Panc1 (cell line): ENCODE results near the gene MICALL2. TPM values are rescaled to one million over a fixed set of nuclear protein-coding genes. Genes with fewer than 3 reads are reported as not detected.

Experiments
- ATAC-seq: fragments of 200-7000 bp; cut with Tn5 transposase; 2 replicates; pipeline ENCODE4 v1.9.1; 2020; ENCODE audit warnings: mild to moderate bottlenecking, moderate library complexity
- BruUV-seq: library from RNA; stranded (reverse); fragments of 400-500 nt; replicated peaks from 2 replicates; lab custom pipeline; 2021; lab: Mats Ljungman, UMichigan
- CTCF ChIA-PET: fragments of 300-600 bp; sonication (Branson Sonifier 250); formaldehyde crosslinking; loops from one replicate; lab custom pipeline; 2022; ENCODE audit warnings: antibody characterized with exemption; lab: Charles Lee
- POLR2A ChIA-PET: fragments of 300-600 bp; sonication (Branson Sonifier 250); formaldehyde crosslinking; loops from one replicate; lab custom pipeline; 2022; ENCODE audit warnings: antibody characterized with exemption; lab: Charles Lee
- DNase-seq: peaks from one replicate; pipeline ENCODE4 v3.0.0-alpha.2; 2010; ENCODE audit warnings: low read depth, low spot score
- H3K27ac ChIP-seq: 2 replicates; pipeline ENCODE4 v1.5.1; 2011; ENCODE audit warnings: mild to moderate bottlenecking, low read length, inconsistent platforms
- H3K27me3 ChIP-seq: fragments of 200-500 bp; sonication (Bioruptor generic); 2 replicates; pipeline ENCODE4 v1.6.0; 2014; ENCODE audit warnings: low read length, inconsistent platforms; ENCODE audit not compliant: control insufficient read depth, insufficient read depth
- H3K36me3 ChIP-seq: fragments of 200-500 bp; sonication (Bioruptor generic); 2 replicates; pipeline ENCODE4 v1.5.1; 2014; ENCODE audit warnings: inconsistent platforms, mild to moderate bottlenecking, low read length, moderate library complexity; ENCODE audit not compliant: control insufficient read depth, insufficient read depth
- H3K4me1 ChIP-seq: 2 replicates; pipeline ENCODE4 v1.5.1; 2011; ENCODE audit warnings: inconsistent platforms, mild to moderate bottlenecking, low read length, moderate library complexity; ENCODE audit not compliant: control insufficient read depth, insufficient read depth
- H3K4me3 ChIP-seq, 2 experiments: 2 replicates each; pipeline ENCODE4 v1.5.1; 2011 to 2012; ENCODE audit warnings: low read depth in 2 of 2, low read length in 2 of 2, mild to moderate bottlenecking in 2 of 2, inconsistent platforms in 1 of 2, moderate library complexity in 1 of 2
- H3K9me3 ChIP-seq: fragments of 200-500 bp; sonication (Bioruptor generic); 2 replicates; pipeline ENCODE4 v1.5.1; 2014; ENCODE audit warnings: low read depth, mild to moderate bottlenecking, inconsistent platforms, low read length, moderate library complexity; ENCODE audit not compliant: control insufficient read depth, insufficient read depth
- CTCF ChIP-seq: fragments of 450-650 bp; IDR thresholded peaks from 2 replicates; pipeline ENCODE4 v1.5.1; 2017; ENCODE audit warnings: mild to moderate bottlenecking
- POLR2AphosphoS5 ChIP-seq: IDR thresholded peaks from 2 replicates; pipeline ENCODE4 v1.6.1; 2012; ENCODE audit warnings: mild to moderate bottlenecking, low read depth, low read length, moderate library complexity
- REST ChIP-seq, 2 experiments: IDR thresholded peaks; 2 replicates each; pipeline ENCODE4 v1.6.1; 2011 to 2012; ENCODE audit warnings: low read depth in 2 of 2, control low read depth in 1 of 2, low read length in 1 of 2, mild to moderate bottlenecking in 1 of 2, moderate library complexity in 1 of 2; ENCODE audit not compliant: insufficient read depth in 1 of 2
- SIN3A ChIP-seq: IDR thresholded peaks from 2 replicates; pipeline ENCODE4 v1.6.1; 2012; ENCODE audit warnings: low read depth, mild to moderate bottlenecking, low read length, moderate library complexity, borderline replicate concordance; ENCODE audit not compliant: insufficient read depth
- TCF7L2 ChIP-seq: IDR thresholded peaks from 2 replicates; pipeline ENCODE4 v1.6.1; 2011; ENCODE audit warnings: mild to moderate bottlenecking, low read depth, low read length, inconsistent platforms
- in situ Hi-C: cut with HindIII; loops from 2 replicates; pipeline ENCODE4 v1.10.0; 2016; ENCODE audit warnings: low sequenced_read_pairs, low pct_unique_long_range_greater_than_20kb
- intact Hi-C: fragments of 100-400 bp; cut with micrococcal nuclease; formaldehyde crosslinking; loops from one replicate; pipeline ENCODE4 v1.10.0; 2022; ENCODE audit not compliant: unreplicated experiment
- total RNA-seq: library from RNA; stranded (reverse); gene quantifications from one replicate; pipeline ENCODE4 v1.2.1, GENCODE V29; 2021; ENCODE audit not compliant: unreplicated experiment

Gene MICALL2
- total RNA-seq, 1 experiment from 2014 or later = 144 TPM

GRCh38 chr7:1392556-1392955 is 66.7 kb downstream of the MICALL2 start:
- 0 out of 2 replicates have a peak, but pooled peaks cover 3% of the 10 kb centered on the region for H3K27me3 ChIP-seq
- ChIA-PET CTCF (no interaction called here), POLR2A (interaction anchor here (0.6 kb wide), 1 partner anchor 27 kb away, joined by 3 read pairs; no protein-coding TSS in a partner anchor)
- BruUV-seq = no TSS peak
- no peak overlapping the region for H3K27ac ChIP-seq
- no peak for DNase-seq
- H3K36me3 ChIP-seq = no peaks in the 10 kb centered on the region
- ATAC-seq = no peak
- no peaks in the 10 kb centered on the region for H3K4me1 ChIP-seq
- peaks cover 4% of the 10 kb centered on the region; the same call in 1 of the 2 replicates for H3K9me3 ChIP-seq
- intact Hi-C loops = no loop called here
- in situ Hi-C loops = no loop called here
- TF ChIP-seq SIN3A = no peak
- TF ChIP-seq POLR2AphosphoS5 = no peak
- TF ChIP-seq REST (IDR thresholded peaks at IDR 0.05; ENCODE audit: insufficient read depth in 1 of 2, low read depth in 2 of 2, low read length in 1 of 2) = no peak
- no peak for TF ChIP-seq TCF7L2
- TF ChIP-seq CTCF = no peak
- H3K4me3 ChIP-seq = no peak overlapping the region

- no peak for TF ChIP-seq SIN3A
- no peak for TF ChIP-seq TCF7L2
- no peak for TF ChIP-seq CTCF
- no peak for TF ChIP-seq POLR2AphosphoS5
- no peak for TF ChIP-seq REST (IDR thresholded peaks at IDR 0.05; ENCODE audit: insufficient read depth in 1 of 2, low read depth in 2 of 2, low read length in 1 of 2)
- H3K27me3 ChIP-seq = 0 out of 2 replicates have a peak, but pooled peaks cover 3% of the 10 kb centered on the region
- POLR2A ChIA-PET = no interaction called here
- CTCF ChIA-PET = no interaction called here
- intact Hi-C loops = no loop called here
- peaks cover 4% of the 10 kb centered on the region; the same call in 1 of the 2 replicates for H3K9me3 ChIP-seq
- ATAC-seq (no peak), DNase-seq (no peak)
- no peaks in the 10 kb centered on the region for H3K4me1 ChIP-seq
- H3K4me3 ChIP-seq = no peak overlapping the region
- BruUV-seq = no TSS peak
- no peak overlapping the region for H3K27ac ChIP-seq
- in situ Hi-C loops = no loop called here
- H3K36me3 ChIP-seq = no peaks in the 10 kb centered on the region
These were observed 67.8 kb downstream of the MICALL2 start for GRCh38 chr7:1391449-1391848.
